ENCODE results near the gene GALNT10.
A peak's percentile ranks its signal among the peaks of the same experiment; 100 is the strongest.

The GALNT10 gene

DNA sequence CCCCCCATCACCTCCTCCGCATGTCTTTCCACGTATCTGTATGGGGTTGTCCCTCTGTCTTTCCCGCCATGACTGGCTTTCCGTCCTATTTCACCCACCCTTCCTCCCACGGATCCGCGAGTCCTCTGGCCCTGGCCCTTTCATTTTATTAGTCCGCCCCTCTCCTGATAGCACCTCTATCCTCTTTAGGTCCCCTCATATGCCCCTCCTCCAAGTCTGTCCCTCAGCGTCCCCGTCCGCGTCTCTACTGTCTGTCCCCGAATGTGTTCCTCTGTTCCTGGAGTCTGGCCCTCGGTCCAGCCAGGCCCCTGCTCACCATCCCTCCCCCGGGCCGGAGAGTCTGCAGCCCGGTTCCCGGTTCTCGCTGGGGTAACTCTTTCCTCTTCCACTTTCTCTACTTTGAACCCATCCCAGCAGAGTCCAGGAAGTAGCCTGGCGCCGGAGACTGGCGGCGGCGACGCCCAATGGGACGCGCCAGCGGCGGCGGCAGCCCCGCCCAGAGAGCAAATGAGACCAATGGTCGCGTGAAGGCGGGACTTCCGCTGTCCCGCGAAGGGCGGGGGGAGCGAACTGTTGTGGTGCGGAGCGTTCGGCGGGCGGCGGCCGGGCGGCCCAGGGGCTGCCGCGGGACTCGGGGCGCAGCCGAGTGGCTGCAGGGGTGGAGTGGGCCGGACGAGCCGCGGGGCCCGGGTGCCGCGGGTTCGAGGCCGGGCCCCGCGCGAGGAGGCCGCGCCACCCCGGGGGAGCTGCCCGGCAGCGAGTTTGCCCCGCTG is 255.1 kb downstream of the GALNT10 start, which contains the start of gene SAP30L:
Gene SAP30L, plus strand, starts transcription at position 576 of the 773 bp plus-strand sequence. CDS start 608 bp downstream, outside the sequence.
- DNase-seq (ENCODE audit: low spot score) = peak; percentile 91

- DNase-seq (ENCODE audit: low spot score) = peak; percentile 46
Measured at GRCh38 chr5:154446195-154447088, 255.9 kb downstream of the GALNT10 start.

GRCh38 chr5:154447089-154447725 is 256.7 kb downstream of the GALNT10 start:
- DNase-seq (ENCODE audit: low spot score) = no peak

DNA sequence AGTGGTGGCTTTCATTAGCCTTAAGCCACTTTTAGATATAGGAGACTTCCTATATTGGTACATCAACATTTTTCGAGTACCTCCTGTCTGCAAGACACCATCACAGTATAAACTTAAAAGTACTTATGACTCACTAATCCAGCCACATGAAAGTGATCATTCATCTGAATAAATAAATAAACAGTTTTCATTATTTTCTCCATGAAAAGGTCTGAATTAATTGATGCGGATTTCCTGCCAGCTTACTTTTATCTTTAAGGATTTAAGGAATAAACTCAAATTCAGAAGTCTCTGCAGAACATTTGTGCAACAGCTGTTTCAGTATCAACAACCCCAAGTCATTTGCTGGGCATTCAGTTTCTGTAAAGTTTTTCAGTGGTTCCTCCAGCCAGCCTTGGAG is 259.3 kb downstream of the GALNT10 start:
- DNase-seq (ENCODE audit: low spot score) = no peak

- no peak for DNase-seq (ENCODE audit: low spot score)
Measured at GRCh38 chr5:154451957-154452356, 261.4 kb downstream of the GALNT10 start.

GRCh38 chr5:154455585-154455984 is 265.1 kb downstream of the GALNT10 start:
- no peak for DNase-seq (ENCODE audit: low spot score)

DNA sequence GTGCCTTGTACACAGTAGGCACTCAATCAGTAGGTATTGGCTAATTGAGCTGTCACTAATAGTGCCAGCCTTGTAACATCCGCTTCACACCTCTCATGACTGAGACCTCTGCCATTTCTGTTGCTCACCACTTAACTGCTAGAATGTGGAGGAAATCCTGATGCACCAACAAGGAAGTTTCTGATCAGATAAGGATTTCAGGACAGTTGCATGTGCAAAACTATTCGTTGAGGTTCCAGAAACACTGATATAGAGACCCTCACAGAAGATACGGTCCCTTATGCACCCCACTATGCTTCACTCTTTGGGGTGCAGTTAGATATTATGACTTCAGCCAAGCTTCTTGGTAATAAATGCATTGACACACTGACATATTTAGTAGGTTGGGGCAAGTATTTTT is 266.0 kb downstream of the GALNT10 start:
- DNase-seq (ENCODE audit: low spot score) = no peak

DNA sequence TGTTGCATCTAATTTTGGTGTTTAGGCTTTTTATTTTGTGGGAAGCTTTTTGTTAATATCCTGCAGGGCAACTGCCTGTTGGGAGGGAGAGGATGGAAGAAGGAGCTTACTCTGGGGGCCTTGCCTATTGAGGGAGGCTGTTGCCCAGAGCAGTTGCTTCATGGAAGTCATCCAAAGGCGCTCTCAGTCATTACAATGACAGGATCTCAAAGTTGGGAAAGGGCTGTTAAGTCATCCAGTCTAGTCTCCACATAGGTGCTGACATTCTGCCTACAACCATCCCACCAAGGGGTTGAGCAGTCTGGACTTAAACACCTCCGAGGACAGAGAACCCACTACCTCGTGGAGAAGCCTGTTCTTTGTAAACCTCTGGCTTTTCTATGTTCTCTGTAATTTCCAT is 268.5 kb downstream of the GALNT10 start:
- DNase-seq (ENCODE audit: low spot score) = no peak

- DNase-seq (ENCODE audit: low spot score) = no peak
Measured at GRCh38 chr5:154460172-154460571, 269.6 kb downstream of the GALNT10 start.

DNA sequence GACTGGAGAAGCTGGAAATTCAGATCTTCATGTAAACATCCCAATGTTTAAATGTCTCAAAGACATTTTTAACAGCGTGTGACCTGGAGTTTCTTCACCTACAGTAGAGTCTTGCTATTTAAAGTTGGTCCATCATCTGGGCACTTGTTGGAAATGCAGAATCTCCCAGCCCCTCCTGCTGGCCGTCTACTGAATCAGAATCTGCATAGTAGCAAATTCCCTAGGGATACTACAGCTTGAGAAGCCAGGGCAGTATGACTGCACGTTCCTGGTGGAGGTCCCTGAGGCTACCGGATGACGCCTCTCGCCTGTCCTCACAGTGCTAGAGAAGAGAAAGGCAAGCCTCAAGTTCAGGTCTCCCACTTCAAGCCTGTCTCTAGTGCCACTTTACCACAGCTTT is 271.0 kb downstream of the GALNT10 start:
- no peak for DNase-seq (ENCODE audit: low spot score)

GRCh38 chr5:154464438-154464837 is 273.9 kb downstream of the GALNT10 start:
- no peak for DNase-seq (ENCODE audit: low spot score)

- no peak for DNase-seq (ENCODE audit: low spot score)
Measured at GRCh38 chr5:154465169-154465568, 274.6 kb downstream of the GALNT10 start.

DNA sequence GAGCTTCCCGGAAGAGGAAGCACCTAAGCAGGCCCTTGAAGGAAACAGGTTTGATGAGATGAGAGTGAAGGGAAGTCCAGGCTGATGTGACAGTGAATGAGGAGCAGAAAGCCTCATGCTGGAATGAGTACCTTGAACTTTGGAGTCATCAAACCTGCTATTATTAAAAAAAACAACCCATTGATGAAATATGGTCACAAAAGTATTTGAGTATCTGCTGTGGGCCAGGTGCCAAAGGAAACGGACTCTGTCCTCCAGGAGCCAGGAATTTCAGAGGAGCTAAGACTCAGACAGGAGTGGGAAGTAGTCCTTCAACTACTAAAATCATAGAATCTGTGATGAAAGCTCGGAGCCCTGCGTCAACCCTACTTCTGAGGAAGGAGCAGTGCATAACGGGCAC is 275.6 kb downstream of the GALNT10 start:
- DNase-seq (ENCODE audit: low spot score) = no peak

DNA sequence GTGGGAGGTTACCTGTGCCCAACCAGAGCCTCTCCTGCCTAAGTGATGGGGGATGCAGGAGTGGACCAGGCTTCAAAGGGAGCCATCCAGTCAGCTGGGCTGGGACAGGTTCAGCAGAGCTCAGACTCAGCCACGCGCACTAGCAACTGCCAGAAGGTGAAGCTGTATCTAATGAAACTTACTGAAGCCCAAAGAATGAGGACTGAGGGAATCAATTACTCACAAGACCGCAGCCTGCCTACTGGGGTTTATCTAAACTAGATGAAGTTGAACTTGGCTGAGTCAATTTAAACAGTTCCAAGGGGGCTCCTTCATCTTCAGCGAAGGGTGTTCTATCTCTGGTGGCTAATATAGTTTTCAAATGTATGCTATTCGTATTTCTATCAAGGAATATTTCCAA is 276.1 kb downstream of the GALNT10 start:
- no peak for DNase-seq (ENCODE audit: low spot score)

- DNase-seq (ENCODE audit: low spot score) = peak; percentile 46
Measured at GRCh38 chr5:154467655-154468354, 277.3 kb downstream of the GALNT10 start.

DNA sequence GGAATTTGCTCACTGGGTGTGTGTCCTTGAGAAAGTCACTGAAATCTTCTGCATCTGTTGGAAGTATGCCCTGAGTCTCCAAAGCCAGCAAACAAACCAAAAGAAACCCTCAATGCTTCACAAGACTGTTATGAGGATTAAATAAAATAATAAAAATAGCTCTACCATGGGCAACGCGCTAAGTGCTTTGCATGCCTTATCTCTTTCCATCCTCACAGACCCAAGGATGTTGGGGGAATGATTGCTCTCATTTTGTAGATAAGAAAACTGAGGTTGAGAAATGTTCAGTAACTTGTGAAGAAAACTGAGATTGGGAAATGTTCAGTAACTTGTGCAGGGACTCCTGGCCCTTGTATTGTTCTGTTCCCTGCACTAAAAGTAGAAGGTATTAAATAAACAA is 279.6 kb downstream of the GALNT10 start:
- no peak for DNase-seq (ENCODE audit: low spot score)

All from globus pallidus (tissue), 1 donor.